WI38 (cell line): ENCODE data around the gene KCNE1.
"Not testable (repeated sequence)": the region's sequence is repeated elsewhere in the genome, so short reads cannot be mapped to it uniquely, and the experiment has no call there.

ENCODE experiments used
- H3K4me3 ChIP-seq: 2 replicates; pipeline ENCODE4 v1.5.1; 2011; ENCODE audit warnings: low read depth, mild to moderate bottlenecking, control low read depth, low read length
- CTCF ChIP-seq: IDR thresholded peaks from 2 replicates; pipeline ENCODE4 v1.5.1; 2012; ENCODE audit warnings: low read depth, mild to moderate bottlenecking, control low read depth, low read length

The KCNE1 gene

GRCh38 chr21:34511787-34512455 is at the start of gene KCNE1:
TSS of gene KCNE1 (minus strand) at chr21:34512210. CDS start at chr21:34449634, 62,576 bp downstream.
- no peak within 1 kb of the TSS for H3K4me3 ChIP-seq
- no peak for TF ChIP-seq CTCF

- no peak for TF ChIP-seq CTCF
- no peak overlapping the region for H3K4me3 ChIP-seq
Observed at GRCh38 chr21:34561806-34562205, 49.8 kb upstream of the KCNE1 start.

- TF ChIP-seq CTCF = no peak
- H3K4me3 ChIP-seq = no peak overlapping the region
Observed at GRCh38 chr21:34560609-34561008, 48.6 kb upstream of the KCNE1 start.

GRCh38 chr21:34560021-34560420 is 48.0 kb upstream of the KCNE1 start:
- no peak overlapping the region for H3K4me3 ChIP-seq
- TF ChIP-seq CTCF = no peak

- TF ChIP-seq CTCF = no peak
Observed at GRCh38 chr21:34559089-34559631, 47.1 kb upstream of the KCNE1 start.

GRCh38 chr21:34558166-34558565 is 46.2 kb upstream of the KCNE1 start:
- no peak overlapping the region for H3K4me3 ChIP-seq
- no peak for TF ChIP-seq CTCF

More at GRCh38 chr21:34559089-34559631, 47.1 kb upstream of the KCNE1 start:
- no peak overlapping the region for H3K4me3 ChIP-seq

- TF ChIP-seq CTCF = no peak
Observed at GRCh38 chr21:34557261-34557660, 45.3 kb upstream of the KCNE1 start.

GRCh38 chr21:34554670-34555069 is 42.7 kb upstream of the KCNE1 start:
- not testable (repeated sequence) for H3K4me3 ChIP-seq

More at GRCh38 chr21:34557261-34557660, 45.3 kb upstream of the KCNE1 start:
- no peak overlapping the region for H3K4me3 ChIP-seq
